Left lung (tissue), 10 donors: Measurements from ENCODE around the gene SLC25A43. TPM values are rescaled to one million over a fixed set of nuclear protein-coding genes. Genes with fewer than 3 reads are reported as not detected.

ENCODE experiments used
- ATAC-seq: fragments of 200-7000 bp; cut with Tn5 transposase; one replicate; pipeline ENCODE4 v1.9.1; 2020; ENCODE audit warnings: moderate library complexity
- DNase-seq, 4 donors: peaks; one replicate each; pipeline ENCODE4 v3.0.0-alpha.2; 2013 to 2020
- H3K27ac ChIP-seq, 2 donors: fragments of 200-600 bp; sonication (generic) in 1 of 2; one replicate each; pipeline versions ENCODE4 v1.5.0 to v1.8.0; 2020 to 2021
- H3K27me3 ChIP-seq, 2 donors: fragments of 200-600 bp; sonication (generic) in 1 of 2; one replicate each; pipeline versions ENCODE4 v1.5.0 to v1.8.0; 2020 to 2021
- H3K36me3 ChIP-seq, 2 donors: fragments of 200-600 bp; sonication (generic) in 1 of 2; one replicate each; pipeline versions ENCODE4 v1.5.0 to v1.8.0; 2020 to 2021
- H3K4me1 ChIP-seq, 2 donors: fragments of 200-600 bp; one replicate each; pipeline ENCODE4 v1.8.0; 2021
- H3K4me3 ChIP-seq, 2 donors: fragments of 200-600 bp; sonication (generic) in 1 of 2; one replicate each; pipeline versions ENCODE4 v1.5.0 to v1.8.0; 2020 to 2021; ENCODE audit warnings: mild to moderate bottlenecking in 1 of 2
- H3K9me3 ChIP-seq, 2 donors: fragments of 200-600 bp; sonication (generic) in 1 of 2; one replicate each; pipeline versions ENCODE4 v1.5.0 to v1.8.0; 2020 to 2021
- intact Hi-C, 2 donors: fragments of 100-400 bp; cut with DNase I; formaldehyde crosslinking; loops; one replicate each; pipeline versions ENCODE4 v1.11.2 to v1.14.2; 2022
- polyA plus RNA-seq, 6 donors: library from polyadenylated mRNA; unstranded; fragments of 120-200 nt; gene quantifications; one replicate each; pipeline ENCODE4 v1.2.1, GENCODE V29; 2013; ENCODE audit not compliant: insufficient read length in 6 of 6
- total RNA-seq, 2 donors: library from RNA; stranded (reverse); fragmentation: NEBNext Ultra II Directional; extraction: Animal tissue kit (Norgen Biotek cat#: 25700); gene quantifications; one replicate each; pipeline ENCODE4 v1.2.1, GENCODE V29; 2021
- TF ChIP-seq, protein P1 (sequence below), 2 donors: fragments of 200-600 bp; sonication (generic) in 1 of 2; IDR thresholded peaks; one replicate each; pipeline versions ENCODE4 v1.5.0 to v1.8.0; 2021; ENCODE audit warnings: antibody characterized with exemption in 2 of 2
- donor health status: DM: no; HTN: yes; CAD: no.
- donor health status: DM: no; HTN: no; CAD: no.

Gene SLC25A43
- total and polyA plus RNA-seq, 8 donors, result 5.2 to 18.7 (median 8.9) TPM

DNA sequence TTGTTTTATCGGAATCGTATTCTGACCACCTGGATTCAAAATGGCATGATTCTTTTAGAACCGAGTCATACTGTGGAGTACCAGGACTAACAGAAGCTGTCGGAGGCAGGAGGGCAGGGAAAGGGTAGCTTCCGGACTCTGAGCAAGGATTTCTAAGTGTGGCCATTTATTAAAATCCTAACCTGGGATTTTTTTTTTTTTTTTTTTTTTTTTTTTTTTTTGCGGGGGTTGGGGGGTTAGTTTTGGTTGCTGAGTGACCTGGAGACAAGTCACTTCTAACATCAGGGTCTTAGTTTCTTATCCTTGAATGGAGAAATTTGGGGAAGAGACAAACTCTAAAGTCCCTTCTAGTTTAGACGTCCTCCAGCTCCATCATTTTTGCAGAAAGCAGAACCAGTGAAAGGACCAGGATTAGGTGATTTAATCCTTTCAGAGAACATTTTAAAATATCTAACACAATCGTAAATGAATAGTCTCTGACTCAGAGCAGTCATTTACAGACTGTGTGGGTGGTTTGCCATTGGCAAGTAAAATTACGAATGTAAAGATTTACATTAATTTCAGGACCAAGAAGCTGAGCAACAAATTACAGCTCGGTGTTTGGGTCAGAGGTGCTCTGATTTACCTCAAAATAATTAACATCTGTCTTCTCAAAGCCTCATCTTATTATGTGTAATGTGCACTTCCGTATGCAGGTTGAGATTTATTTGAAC lies 76.4 kb downstream of the SLC25A43 start:
- no peaks in the 10 kb centered on the region for H3K4me1 ChIP-seq

DNA sequence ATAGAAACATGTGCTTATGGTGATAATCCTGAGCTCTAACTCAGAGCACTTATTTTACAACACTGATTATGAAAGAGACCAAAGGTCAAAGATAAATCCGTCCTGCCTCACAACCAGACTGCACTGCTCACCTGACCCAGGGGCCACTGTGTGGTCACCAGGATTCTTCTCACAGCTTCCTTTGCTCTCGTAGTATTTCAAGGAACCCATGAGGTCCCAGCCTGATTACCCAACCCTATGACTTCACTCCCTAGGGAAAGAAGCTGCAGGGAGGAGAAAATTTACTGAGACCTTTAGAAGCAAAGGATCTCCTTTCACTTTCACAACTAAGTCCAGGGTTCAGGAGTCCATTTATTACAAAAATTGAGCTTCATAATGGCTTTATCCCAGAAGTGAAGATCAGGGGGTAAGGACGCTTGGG lies 78.7 kb downstream of the SLC25A43 start:
- H3K36me3 ChIP-seq, result no peaks in the 10 kb centered on the region
- H3K4me3 ChIP-seq, result no peak overlapping the region
- intact Hi-C loops, result no loop called here
- ATAC-seq (peak; percentile 7), DNase-seq (no peak)
- no peaks in the 10 kb centered on the region for H3K9me3 ChIP-seq
- TF ChIP-seq, protein P1, sequence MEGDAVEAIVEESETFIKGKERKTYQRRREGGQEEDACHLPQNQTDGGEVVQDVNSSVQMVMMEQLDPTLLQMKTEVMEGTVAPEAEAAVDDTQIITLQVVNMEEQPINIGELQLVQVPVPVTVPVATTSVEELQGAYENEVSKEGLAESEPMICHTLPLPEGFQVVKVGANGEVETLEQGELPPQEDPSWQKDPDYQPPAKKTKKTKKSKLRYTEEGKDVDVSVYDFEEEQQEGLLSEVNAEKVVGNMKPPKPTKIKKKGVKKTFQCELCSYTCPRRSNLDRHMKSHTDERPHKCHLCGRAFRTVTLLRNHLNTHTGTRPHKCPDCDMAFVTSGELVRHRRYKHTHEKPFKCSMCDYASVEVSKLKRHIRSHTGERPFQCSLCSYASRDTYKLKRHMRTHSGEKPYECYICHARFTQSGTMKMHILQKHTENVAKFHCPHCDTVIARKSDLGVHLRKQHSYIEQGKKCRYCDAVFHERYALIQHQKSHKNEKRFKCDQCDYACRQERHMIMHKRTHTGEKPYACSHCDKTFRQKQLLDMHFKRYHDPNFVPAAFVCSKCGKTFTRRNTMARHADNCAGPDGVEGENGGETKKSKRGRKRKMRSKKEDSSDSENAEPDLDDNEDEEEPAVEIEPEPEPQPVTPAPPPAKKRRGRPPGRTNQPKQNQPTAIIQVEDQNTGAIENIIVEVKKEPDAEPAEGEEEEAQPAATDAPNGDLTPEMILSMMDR (IDR thresholded peaks at IDR 0.05), result no peak
- H3K27ac ChIP-seq, result no peak overlapping the region
- no peaks in the 10 kb centered on the region for H3K27me3 ChIP-seq
- no peaks in the 10 kb centered on the region for H3K4me1 ChIP-seq

More for the DNA sequence above, 76.4 kb downstream of the SLC25A43 start:
- ATAC-seq (no peak), DNase-seq (no peak)
- intact Hi-C loops, result no loop called here
- no peak overlapping the region for H3K4me3 ChIP-seq
- no peak overlapping the region for H3K27ac ChIP-seq
- H3K9me3 ChIP-seq, result no peaks in the 10 kb centered on the region
- H3K36me3 ChIP-seq, result peaks cover 0 to 12% of the 10 kb centered on the region in 2 donors
- TF ChIP-seq, protein P1 (IDR thresholded peaks at IDR 0.05), result no peak
- H3K27me3 ChIP-seq, result no peaks in the 10 kb centered on the region

DNA sequence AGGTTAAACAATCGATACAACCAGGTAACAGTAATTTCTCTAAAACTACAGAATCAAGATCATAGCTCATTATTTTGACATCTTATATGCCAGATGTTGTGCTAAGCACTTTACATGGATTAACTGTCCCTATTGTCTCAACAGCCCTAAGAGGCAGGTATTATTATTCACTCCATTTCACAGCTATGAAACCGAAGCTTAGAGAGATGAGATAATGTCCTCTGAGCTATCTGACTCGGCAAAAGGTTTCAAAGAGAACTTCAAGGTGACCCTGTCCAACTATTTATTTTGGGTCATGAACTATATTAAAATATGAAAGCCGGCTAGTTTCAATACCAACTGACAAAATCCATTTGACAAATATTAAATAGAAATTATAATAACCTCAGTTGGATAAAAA lies 79.4 kb downstream of the SLC25A43 start:
- no peaks in the 10 kb centered on the region for H3K27me3 ChIP-seq
- DNase-seq (no peak), ATAC-seq (no peak)
- H3K27ac ChIP-seq, result no peak overlapping the region
- H3K4me3 ChIP-seq, result no peak overlapping the region
- TF ChIP-seq, protein P1 (IDR thresholded peaks at IDR 0.05), result no peak
- intact Hi-C loops, result no loop called here
- H3K9me3 ChIP-seq, result no peaks in the 10 kb centered on the region
- H3K4me1 ChIP-seq, result no peaks in the 10 kb centered on the region
- H3K36me3 ChIP-seq, result no peaks in the 10 kb centered on the region

DNA sequence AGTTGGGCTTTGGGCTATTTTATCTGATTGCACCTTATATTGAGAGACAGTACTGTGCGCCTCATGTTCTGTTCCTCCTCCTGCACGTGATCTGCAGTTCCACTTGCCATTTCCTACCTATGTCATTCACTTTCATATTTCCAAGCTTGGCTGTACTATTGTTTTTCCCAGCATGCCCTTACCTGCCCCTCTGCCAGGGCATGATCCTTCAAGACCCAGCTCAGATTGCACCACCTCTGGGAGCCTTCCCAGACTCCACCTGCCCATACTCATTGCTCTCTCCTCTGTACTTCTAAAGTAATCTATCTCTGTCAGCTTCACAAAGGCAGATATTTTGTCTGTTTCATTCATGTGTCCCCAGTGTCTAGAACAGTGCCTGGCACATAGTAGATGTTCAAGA lies 80.7 kb downstream of the SLC25A43 start:
- no peak for DNase-seq
- TF ChIP-seq, protein P1 (IDR thresholded peaks at IDR 0.05), result no peak
- no peaks in the 10 kb centered on the region for H3K27me3 ChIP-seq
- H3K9me3 ChIP-seq, result no peaks in the 10 kb centered on the region
- no peaks in the 10 kb centered on the region for H3K36me3 ChIP-seq
- no peaks in the 10 kb centered on the region for H3K4me1 ChIP-seq
- ATAC-seq, result no peak
- H3K27ac ChIP-seq, result no peak overlapping the region
- intact Hi-C loops, result no loop called here
- H3K4me3 ChIP-seq, result no peak overlapping the region

DNA sequence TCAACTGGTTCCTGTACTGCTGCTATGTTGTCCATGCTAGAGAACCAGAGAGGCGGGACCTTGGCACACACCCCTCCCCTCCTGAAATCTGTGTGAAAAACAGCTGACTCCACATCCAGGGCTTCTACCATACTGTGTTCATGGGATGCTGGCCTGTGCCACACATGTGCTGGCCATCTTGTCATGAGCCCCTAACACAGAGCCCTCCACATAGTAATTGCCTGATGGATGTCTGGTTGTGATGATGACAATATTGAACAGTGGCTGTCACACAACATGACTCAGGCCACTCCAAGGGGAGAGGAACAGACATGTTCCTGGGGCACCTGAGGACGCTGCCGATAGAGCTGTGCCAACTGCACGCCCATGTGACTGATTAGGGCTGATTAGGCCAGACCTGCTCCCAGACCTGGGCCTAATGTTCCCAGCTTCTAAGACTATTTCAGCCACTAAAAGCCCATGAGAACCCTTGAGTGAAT lies 82.2 kb downstream of the SLC25A43 start:
- Histone ChIP-seq H3K4me1 (no peaks in the 10 kb centered on the region), H3K27me3 (no peaks in the 10 kb centered on the region), H3K9me3 (no peaks in the 10 kb centered on the region), H3K4me3 (no peak overlapping the region), H3K36me3 (no peaks in the 10 kb centered on the region), H3K27ac (peak overlapping the region in 1 of 2 donors; percentile 69)
- ATAC-seq (peak; percentile 70), DNase-seq (peak in 2 of 4 donors; percentile 44 to 63)
- intact Hi-C loops, result no loop called here
- TF ChIP-seq, protein P1 (IDR thresholded peaks at IDR 0.05), result no peak
